Stimulated activated CD8-positive, alpha-beta memory T cell treated with anti-CD3 and anti-CD28 coated beads, Interleukin-15, amount 100 ng/mL, for 24 hours (primary cell): Measurements from ENCODE around the gene SOBP.
"Not testable (repeated sequence)": the region's sequence is repeated elsewhere in the genome, so short reads cannot be mapped to it uniquely, and the experiment has no call there.

Experiments used
- DNase-seq: peaks from one replicate; pipeline ENCODE4 v3.0.0-alpha.2; 2020; ENCODE audit warnings: low read depth

SOBP gene

DNA sequence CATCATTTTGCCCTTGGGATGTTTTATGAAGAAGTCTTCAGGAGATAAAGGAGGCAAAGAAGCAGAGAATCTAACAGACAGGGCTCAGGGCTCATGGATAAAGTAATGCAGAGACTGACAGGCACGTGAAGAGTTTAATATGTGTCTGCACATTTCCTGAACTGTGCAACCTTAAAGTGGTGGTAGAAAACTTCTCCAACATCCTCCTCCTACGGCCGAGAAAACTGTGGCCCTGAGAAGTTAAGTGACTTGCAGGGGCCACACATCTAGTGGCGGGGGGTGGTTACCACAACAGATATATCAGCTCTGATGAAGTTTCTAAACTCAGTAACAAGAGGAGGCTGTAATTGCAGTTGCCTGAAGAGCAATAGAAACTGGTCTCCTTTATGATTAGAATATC lies 61.0 kb downstream of the SOBP start:
- DNase-seq: no peak

DNA sequence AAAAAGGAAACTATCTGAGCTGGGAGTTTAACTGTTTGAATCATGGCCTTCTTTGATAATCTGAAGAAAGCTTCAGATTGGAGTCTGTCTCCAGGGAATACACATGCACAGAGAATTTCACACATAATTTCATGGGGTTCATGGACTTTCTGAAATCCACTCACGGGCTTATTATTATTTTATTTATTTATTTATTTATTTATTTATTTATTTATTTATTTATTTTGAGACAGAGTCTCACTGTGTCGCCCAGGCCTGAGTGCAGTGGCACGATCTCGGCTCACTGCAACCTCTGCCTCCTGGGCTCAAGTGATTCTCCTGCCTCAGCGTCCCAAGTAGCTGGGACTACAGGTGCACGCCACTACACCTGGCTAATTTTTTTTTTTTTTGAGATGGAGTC lies 63.2 kb downstream of the SOBP start:
- not testable (repeated sequence) for DNase-seq

DNA sequence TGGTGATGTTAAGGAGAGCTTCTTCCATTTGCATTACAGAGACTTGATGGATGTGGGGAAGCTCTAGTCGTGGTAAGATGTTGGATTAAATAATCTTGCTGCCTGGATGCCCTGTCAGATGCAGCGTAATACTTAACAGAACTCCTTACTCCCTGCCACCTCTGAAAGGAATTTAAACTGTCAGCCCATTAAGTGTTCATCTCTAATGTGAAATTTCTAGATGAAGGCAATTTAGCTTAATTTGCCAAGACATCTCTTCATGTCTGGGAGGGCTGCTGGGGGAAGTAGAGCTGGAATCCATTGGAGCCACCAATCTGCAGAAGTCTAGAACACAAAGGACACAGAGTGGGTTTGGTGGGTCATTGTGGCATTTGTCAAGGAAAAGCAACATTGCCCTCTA lies 64.4 kb downstream of the SOBP start:
- DNase-seq: no peak

DNA sequence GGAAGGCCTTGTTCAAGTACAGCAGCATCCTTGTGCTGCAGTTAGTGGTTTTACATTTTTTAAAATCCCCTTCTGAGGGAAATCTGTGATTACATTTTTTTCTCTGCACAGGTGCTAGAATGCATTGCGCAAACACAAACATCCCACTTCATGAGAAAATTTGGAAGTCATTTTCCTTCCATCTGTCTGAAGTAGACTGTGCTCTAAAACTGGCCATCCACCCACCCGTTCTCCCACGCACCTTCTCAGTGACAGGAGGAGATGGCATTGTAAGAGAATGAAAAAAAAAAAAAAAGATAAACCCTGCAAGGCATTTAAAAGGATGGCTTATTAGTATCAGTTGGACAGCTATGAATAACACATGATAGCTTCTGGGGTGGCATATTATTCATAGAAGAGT lies 65.0 kb downstream of the SOBP start:
- no peak for DNase-seq

DNA sequence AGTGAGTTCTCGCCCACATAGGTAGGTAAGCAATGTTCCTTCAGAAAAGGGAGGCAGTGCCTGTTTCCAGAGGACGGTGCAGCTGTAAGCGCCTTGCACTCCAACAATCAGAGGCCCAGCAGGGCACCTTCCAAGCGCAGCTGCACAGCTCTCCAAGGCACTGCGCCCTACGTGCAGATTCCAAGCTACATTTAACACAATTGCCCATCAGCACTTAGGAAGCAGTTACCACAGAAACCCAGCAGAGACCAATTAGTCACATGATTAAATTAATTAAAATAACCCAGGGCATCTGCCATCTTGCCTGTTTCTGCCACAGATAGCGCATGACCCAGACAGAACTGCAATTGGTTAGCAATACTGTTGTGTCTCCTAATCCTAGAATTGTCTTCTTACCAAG lies 65.5 kb downstream of the SOBP start:
- DNase-seq: no peak

DNA sequence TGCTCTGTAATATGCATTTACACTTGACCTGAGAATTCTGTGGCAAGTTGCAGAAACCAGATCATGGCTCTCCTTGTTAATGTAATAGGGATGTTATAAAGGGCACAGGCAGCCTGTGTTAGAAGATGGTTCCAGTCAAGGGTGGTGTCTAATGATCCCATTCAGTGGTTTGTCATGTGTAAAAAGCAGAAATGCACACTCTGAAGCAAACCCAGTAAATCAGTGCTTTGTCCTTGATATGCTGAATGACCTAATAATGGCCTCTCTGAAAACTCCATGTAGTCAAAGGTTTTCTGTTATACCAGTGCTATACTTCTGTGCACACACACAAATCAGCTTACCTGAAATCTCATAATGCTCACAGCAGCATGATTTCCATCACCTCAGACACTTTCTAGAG lies 66.2 kb downstream of the SOBP start:
- DNase-seq: no peak

DNA sequence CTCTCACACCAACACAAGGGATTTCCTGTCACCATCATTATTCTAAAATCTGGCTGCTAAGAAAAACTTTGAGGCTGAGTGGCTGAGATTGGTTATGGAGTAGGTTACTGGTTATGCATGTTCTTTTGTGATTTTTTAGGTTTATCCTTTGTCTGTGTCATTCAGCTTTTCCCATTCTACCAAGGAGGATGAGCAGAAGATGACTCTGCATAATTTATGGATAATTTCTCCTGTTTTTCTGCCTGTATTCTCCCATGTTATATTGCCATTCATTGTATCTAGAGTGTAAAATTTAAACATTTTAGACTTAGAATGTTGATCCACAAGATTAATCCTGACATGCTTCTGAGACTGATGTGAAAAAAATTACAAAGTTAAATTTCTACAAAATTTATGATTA lies 67.8 kb downstream of the SOBP start:
- no peak for DNase-seq

DNA sequence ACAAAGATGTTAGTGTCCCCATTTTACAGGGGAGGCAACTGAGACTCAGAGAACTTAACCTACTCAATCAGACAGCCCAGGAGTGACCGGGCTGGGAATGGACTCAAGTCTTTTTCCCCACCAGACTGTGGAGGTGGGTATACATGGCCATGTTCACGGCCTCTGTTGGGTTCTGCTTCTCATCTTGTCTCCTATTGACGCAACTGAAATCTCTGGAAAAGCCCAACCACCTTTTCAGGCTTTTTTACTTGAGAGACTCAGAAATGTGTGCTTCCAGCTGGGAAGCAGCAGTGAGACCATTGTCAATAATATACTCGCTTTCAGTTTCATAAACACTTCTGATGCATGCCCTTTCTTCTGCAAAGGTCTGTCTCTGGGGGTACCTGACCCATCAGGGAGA lies 70.7 kb downstream of the SOBP start:
- DNase-seq: no peak

DNA sequence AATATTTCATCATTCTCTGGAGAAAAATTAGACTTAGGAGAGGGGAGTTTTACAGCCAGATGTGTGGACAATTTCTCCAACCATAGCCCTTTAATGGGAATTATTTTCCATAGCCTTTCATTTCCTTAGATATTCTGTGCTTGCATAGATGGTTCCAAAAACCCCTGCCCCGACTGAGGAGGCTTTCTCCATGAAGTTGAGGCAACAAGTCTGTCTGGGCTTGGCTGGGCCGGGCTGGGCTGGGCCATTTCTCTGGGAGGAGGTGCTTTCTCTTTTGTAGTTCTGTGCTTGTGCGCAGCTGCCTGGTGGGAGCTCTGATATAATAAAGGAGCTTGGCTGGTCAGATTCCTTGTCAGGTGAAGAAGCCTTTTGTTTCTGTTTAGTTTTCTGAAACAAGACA lies 71.4 kb downstream of the SOBP start:
- DNase-seq: no peak

DNA sequence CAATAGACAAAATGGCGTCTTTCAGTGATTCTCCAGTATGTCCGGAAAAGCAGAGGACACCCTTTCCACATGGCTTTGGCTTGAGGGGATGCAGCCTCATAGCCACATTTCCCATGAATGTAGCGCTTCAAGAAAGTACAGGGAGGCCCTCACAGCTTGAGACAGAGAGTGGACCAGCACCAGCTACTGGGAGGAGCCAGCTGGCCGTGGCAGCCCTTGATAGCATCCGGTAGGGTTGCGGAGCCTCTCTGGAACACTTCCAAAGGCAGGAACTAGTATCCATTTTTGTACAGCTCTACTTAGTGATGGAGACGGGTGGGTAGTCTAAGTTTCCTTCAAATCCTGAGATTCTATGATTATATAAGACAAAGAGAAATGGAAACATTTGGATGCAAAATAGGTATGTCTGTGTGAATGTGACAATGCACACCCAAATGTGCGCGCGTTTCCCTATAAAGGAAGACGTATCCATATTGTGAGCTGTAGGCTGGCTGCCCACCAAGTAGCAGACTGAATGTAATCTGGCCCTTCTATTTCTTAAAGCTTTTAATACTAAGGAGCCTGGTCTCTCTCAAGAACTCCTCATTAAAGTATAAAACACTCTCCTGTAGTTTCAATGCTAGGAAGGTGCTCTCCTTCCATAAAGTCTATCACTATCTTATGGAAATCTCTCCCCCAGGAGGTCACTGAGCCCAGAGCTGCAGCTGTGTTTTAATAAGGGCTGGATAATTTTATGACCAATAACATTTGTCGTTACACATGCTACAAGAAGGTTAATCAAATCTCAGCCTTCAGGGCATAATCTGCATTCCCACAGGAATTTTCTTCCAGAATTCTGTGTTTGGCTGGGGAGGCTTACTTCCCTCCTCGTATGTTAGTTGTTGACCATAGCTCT lies 74.0 kb downstream of the SOBP start:
- DNase-seq: no peak

DNA sequence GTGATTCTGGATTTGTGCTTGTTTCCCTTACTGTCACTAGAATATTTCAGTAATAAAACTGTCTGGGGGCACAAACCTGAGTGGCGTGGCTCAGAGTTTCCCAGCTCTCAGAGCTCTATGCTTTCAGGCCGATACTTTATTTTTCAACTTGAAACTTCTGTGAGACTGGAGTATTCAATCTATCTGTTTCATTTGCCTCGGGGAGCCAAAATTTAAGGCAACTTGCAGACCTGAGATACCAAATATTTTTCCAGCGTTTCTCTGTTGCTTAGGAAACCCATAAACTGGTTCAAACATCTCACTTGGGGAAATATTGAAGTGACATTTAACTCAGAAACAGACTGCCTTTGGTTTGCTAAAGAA lies 74.7 kb downstream of the SOBP start:
- no peak for DNase-seq

DNA sequence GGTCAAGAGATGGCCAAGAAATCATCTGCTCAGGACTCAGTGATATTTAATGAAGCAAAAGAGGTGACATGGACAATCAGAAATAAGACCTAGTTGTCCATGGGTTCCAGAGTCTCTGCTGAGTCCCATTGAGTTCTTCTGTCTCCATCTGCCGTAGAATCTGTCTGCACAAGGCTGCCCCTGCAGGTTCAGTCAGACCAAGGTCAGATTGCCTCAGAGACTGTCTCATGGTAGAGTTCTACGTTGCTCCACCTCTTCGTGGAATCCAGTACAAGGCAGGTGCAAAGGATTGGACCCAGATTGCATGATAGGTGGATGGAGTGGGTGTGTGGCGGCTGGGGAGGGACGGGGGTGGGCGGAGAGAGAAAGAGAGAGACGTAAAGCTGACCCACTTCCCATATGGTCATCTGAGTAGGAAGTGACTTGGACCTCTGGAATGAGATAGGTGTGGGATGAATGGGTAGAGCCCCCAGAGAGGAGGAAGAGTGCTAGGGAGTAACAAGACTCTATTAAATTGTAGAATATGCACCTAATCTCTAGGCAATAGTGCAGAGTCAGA lies 75.3 kb downstream of the SOBP start:
- DNase-seq: no peak

DNA sequence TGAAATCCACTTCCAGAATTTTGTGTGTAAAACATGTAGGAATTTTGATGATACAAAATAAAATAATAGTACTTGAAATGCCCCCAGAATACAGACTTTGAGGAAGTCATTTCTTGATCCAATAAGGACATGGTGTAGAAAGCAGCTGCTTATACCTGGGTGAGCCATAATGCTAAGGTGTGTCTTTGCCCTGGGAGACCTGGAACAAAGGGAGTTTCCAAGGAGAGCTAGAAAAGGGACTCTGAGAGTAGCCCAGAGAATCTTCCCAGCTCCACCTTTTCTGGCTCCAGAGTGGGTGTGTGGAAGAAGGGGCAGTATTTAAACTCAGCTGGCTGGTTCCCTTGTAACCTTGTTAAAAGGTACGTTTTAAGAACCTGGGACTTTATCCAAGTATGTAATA lies 77.7 kb downstream of the SOBP start:
- DNase-seq: no peak

DNA sequence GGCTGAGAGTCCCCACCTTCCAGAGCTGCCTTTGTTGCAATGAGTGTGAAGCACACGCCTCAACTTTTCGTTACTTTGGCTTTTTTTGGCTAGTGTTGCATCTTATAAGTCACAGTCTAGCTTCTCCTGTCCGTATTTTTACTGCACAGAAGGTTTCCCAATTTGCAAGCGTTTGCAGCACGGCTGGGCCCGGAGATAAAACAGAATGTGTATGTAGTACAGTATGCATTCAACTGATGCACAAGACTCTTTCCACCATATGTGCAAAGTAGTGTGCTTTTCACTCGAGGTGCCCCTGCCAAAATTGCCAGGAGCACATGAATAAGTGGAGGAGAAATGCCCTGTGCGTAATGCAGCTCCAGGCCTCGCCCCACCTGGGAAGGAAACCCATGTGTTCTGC lies 79.6 kb downstream of the SOBP start:
- DNase-seq: no peak

DNA sequence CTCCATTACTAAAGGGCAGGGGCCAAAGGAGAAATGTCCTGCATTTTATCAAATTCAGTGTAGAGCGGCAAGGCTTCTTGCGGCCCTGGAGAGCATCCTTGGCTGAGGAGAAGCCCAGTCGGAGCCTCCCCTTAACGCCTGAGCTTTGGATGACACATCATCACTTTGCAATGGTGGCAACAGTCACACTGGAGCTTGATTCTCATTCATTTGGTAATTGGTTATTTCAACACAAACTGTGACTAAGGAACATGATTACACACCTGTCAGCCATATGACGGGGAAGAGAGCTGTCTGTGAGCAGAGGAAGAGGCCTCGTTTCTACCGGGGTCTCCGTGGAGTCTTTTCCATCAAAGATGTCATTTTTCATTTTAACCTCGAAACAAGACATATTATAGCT lies 81.4 kb downstream of the SOBP start:
- DNase-seq: no peak

DNA sequence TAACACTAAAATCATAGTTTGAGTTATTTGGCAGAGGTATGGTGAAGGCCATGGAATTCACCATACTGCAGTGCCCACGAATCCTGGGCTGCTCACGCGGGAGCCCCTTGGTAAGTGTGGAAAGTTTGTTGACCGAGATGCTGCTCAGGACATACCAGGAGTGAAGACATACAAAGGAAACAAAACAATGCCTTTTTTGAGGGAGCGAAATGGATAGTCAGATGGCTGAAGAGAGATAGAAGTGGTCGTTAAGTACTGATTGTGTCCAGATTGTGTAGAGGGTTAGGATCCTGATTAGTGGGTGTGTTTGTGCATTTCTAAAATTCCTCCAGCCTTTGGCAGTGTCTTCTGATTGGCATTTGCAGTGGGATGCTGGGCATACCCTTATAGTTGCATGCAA lies 83.0 kb downstream of the SOBP start:
- no peak for DNase-seq

DNA sequence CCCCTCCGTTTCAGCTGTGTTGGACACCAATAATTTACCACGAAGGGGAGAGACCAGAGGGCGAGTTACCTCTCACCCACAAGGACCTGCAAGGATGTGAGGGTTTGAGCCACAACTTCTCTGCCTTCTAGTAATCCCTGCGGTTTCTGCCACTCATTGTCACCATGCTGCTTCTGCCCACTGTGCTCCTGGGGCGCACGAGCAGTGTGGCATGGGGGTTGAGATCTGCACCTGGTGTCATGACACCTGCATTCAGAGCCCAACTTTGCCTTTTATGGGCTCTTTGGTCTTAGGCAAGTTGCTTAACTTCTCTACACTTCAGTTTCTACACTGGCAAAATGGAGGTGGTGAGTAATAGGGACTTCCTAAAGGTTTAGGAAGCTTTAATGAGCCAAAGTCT lies 84.9 kb downstream of the SOBP start:
- no peak for DNase-seq

DNA sequence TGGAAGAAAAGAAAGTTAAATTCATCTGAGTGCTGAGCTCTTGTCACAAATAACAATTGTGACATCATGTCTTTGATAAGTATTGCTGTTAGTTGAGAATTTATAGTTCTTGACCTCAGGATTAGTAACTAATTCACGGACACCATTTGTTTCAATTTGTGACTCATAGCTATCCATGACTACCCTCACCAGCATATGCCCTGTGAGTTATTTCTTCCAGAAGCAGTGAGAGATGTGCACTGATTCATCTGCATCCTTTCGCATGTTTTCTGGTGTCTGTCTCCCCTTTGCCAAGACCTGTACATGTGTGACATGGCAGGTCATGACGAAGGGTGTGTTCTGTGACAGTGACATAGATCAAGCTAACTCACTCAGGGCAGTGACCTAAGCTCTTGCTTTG lies 86.9 kb downstream of the SOBP start:
- no peak for DNase-seq

DNA sequence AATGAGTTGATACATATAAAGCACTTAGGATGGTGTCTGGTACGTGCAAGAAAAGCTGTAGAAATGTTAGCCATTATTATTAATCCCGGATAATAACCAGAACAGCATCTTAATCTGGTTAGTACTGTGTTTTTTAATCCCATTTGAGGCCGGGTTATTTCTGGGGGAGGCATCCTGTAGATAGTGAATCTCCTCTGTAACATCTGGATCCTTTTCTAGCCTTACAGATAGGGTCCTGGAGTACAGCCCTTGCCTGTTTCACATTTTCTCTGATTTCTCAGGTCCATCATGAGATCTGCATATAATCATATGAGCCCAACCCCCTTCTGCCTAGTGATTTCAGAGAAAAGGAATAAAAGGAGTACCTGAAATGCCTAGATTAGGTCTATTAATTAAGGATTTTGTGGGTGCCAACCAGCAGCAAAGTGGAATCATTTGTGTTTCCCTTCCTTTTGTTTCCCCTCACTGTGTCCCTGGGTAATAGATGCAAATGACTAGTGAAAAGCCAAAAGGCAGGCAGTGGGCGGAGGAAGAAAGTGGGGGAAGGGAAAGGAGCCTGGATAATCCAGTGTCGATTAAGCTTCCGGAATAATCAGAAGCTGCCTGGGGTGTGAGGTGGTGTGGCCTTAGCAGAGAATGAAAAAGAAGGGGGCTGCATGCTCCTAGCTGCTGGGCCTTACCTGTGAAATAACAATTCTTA lies 88.9 kb downstream of the SOBP start:
- DNase-seq: no peak

DNA sequence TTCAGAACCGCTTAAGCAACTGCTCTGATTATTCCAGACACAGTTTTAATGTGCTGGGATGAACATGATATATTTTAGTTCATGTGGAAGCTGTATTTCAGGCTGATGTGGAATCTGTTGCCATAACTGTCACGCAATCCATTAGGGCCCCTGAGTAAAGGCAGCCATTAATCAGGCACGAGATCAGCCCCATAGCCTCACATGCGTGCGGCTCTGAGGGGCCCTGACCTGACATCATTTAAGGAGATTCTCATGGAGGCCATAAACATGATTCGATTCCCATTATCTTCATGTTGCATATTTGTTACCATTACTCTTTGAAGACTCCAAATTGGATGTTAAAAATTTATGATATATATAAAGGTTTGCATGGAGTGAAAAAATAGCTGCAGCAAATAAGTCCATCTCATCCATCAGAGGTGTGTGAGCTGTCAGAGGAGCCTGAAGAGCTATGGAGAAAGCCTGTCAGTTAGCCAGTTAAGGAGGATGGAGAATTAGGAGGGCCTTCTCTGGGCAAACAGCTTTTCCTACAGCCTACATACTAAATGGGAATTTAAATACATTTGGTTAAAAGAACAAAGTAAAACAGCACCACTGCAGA lies 89.6 kb downstream of the SOBP start:
- no peak for DNase-seq

DNA sequence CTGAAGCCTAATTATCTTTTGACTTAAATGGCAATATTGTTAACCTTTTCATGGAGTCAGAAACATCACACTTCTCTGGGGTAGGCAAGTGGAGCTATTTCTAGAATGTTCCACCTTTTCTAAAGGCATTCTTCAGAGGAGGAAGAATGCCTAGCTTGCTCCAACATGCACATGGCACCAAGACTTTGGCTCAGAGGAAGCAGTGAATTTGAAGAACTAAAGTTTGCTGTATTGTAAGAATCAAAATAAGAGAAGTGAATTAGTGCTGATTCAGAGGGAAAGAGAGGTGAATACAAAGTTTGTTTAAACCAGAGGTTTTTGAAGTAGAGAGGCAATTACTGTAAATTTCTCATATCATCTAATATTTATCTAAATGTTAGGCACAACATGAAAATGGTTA lies 92.2 kb downstream of the SOBP start:
- DNase-seq: no peak

DNA sequence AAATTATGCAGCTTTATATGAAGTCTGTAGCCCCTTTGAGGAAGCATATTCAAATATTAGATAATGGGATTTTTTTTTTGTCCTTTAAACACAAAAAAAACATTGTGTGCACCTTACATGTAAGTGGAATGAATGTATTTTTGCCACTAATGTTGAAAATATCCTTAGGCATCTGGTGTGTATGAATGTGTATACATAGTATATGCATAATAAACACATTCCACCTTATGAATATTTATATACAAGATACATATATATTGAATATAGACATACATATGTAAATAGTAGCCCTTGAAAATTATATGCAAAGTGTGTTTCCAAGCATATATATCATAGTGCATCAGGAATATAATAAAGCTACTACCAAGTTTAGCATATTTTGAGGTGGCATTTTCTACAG lies 94.8 kb downstream of the SOBP start:
- DNase-seq: no peak

DNA sequence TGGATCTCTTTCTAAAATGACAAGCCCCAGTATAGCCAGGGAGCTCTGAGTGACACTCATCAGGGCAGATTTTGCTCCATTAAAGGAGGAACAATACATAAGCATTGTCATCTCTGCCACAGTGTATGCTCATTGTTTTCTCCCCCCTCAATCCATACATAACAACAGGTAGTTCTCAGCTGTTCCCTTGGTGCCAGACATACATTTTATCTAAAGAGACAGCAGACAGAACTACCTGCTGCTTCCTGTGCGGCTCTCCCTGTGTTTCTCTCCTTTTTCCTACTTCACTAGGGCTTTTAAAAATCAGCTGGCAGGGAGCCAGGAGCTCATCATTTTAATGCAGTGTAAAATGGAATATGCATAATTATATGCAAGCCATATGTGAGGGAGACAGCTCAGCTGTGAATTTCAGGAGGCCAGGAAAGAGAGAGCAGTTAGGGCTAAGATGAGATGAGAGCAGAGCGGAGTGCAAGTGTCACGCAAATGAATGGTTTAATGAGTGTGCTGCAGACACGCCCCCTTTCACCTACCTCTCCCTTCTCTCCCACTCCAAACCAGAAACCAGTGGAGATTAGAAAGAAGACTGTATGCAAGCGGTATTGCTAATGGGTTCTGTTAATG lies 96.0 kb downstream of the SOBP start:
- DNase-seq: no peak
